HG03159 (cell line): ENCODE data around the gene STK25.
A peak's percentile ranks its signal among the peaks of the same experiment; 100 is the strongest.

ENCODE experiments used
- ATAC-seq: cut with Tn5 transposase; IDR thresholded peaks from one replicate; pipeline ENCODE4 v1.9.1; 2021; ENCODE audit warnings: mild to moderate bottlenecking, moderate library complexity; ENCODE audit not compliant: unreplicated experiment

Gene STK25

DNA sequence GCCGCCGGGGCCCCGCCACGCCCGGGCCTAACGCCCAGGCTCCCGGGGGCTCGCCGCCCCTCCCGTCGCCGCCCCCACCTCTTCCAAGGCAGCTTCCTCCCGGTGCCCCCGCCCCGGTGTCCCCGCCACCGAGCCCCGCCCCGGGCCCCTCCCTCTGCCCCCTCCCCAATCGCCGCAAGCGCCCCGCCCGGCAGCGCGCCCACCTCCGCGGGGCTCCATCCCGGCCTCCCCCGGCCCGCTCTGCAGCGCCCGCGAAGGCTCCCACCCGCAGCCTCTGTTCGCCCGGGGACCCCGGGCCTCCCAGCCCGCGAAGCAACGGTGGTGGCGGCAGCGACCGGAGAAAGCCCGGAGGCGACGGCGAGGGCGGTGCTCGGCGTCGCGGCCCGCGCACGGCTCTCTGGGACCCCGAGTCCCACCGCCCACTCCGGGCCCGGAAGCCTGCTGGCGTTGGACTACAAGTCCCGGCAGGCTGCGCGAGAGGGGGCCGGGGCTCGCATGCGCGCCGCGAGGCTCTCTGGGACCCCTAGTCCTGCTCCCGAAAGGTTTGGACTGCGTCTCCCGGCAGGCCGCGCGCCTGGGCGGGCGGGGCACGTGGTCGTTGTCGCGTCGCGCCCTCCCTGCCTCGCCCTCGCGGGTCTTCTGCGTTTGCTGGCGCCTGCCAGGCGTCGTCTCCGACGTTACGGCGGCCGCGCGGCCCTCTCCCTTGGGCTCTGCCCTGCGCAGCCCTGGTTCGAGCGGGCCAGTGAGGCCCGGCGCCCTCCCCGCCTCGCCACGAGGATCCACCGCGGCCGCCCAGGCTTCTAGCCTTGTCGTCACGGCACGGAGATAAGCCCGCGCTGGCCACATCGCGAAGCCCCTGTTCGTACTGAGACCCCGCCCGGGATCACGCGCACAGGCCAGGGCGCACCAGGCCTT lies at the start of gene STK25:
TSS of gene STK25 (minus strand) at position 345 of the 915 bp plus-strand sequence. CDS start 549 bp downstream, outside the sequence.
- peak; percentile 88 for ATAC-seq

DNA sequence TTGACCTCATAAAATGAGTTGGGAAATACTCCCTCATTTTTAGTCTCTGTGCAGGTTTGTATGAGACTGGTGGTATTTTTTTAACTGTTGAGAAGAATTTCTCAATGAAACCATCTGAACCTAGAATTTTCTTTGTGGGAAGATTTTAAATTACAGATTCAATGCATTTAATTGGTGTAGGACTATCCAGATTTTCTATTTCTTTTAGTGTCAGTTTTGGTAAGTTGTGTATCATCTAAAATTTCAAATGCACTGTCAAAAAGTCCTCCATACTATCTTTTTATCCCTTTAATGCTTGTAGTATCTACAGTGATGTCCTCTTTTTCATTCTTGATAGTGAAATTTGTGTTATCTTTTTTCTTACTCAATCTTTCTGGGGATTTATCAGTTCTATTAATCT lies 48.4 kb upstream of the STK25 start:
- ATAC-seq = no peak

DNA sequence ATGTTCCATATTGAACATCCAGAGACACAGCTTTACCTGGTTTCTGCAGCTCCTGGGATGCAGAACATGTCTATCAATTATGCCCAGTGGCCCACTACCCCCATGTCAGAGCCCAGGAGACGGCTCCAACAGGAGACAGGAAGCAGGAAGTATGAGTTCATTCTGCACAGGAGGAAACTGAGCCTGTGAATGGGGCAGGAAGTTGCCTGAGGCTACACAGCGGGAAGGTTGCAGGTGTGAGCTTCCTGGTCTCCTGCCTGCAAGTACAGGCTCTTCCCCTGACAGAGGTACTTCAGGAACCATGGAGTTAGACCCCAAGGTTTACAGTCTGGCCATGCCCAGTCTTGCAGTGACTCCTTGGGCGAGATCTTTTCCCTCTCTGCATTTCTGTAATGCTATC lies 47.3 kb upstream of the STK25 start:
- no peak for ATAC-seq

DNA sequence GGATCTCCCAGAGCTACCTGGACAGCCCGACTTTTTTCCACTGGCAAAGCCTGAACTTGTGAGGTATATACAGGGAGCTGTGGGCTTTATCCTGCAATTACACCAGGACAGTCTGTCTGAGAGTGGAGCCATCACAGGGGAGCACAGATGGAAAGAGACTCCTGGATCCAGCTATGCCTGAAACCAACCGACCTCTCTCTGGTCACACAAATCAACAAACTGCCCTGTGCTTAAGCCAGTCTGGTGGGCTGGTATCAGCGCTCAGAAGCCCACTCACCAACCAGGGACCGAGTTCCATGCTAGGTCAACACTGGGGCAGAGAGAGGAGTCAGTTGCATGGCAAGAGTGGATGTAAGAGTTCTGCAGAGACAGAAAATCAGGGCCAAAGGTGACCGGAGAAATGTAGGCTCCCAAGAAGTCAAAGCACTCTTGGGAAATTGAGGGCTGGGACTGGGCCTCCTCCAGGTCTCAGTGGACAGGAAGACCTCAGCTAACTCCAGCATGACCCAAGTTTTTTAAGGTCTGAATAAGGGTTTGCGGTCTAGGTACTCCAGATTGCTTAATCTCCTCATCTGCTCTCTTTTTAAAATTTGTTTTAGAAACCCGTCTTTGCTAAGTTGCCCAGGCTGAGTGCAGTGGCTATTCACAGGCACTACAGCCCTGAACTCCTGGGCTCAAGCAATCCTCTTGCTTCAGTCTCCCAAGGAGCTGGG lies 46.4 kb upstream of the STK25 start:
- ATAC-seq = no peak

DNA sequence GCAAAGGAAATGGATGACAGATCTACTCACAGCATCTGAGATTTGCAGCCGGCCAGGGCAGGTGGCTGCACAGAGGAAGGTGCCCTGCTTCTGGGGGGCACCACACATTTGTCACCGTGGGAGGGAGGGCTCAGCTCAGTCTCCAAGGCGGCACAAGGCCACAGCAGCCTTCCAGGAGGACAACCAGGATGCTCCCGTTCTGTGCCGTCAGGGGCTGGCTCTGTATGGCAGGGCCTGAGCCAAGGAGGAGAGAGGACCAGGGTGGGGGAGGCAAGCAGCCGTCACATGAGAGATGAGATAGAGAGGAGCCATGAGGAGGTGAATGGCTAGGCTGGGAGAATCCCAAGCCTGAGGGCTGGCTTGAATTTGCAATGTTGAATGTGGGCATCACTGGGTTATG lies 45.6 kb upstream of the STK25 start:
- no peak for ATAC-seq

DNA sequence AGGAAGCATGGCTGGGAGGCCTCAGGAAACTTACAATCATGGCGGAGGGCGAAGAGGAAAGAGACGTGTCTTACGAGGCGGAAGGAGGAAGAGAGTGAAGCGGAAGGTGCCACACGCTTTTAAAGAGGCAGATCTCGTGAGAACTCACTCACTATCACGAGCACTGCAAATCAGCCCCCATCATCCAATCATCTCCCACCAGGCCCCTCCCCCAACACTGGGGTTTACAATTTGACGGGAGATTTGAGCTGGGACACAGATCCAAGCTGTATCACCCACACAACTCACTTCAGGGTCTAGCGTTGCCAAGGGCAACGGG lies 45.1 kb upstream of the STK25 start:
- no peak for ATAC-seq

DNA sequence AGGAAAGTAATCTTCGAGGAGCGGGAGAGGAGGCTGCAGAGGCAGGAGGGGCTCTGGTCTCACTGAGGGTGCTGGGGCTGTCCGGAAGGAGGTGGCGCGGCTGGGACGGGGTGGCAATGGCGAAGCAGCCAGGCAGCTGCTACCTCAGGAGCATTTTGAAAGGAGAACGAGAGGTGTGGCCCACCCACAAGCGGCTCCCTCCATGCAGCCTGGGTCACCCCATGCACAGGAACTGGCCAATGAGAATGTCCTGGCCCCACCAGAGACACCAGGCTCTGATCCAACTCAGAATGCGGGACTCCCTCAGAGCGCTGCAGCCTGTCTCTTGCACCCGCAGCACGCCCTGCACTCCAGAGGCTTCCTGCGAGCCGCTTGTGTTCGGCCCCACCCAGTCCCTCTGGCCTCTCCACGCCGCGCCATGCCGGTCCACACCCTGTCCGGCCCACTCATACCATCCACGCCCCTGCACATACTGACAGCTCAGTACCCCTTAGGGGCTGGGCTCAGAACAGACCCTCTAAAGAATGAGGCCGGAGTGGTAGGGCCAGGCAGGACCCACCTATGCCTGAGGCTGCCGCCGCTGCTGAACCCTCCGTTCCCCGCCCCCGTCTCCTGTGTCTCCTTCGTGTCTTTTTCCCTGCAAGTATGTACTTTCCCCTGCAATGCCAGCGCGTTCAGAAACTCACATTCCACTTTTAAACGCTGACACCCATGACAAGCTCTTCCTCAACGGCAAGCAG lies 43.8 kb upstream of the STK25 start:
- ATAC-seq = no peak

DNA sequence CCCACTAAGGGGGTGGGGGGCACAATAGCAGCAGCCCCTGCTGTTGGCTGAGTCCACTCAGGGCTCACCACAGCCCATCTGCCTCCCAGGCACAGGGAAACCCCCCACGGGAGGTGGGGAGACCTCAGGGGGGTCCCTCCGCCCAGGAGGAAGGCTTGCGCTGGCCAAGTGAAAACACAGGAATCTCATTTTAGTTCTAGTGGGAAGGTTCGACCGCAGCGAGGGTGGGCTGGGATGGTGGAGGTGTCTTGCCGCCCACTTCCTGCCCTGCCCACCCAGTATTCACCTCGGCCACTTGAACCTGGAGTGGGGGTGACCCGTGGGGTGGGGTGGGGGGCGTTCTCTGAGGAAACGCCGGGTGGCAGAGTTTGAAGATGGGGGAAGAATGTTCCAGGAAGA lies 43.2 kb upstream of the STK25 start:
- ATAC-seq = no peak

DNA sequence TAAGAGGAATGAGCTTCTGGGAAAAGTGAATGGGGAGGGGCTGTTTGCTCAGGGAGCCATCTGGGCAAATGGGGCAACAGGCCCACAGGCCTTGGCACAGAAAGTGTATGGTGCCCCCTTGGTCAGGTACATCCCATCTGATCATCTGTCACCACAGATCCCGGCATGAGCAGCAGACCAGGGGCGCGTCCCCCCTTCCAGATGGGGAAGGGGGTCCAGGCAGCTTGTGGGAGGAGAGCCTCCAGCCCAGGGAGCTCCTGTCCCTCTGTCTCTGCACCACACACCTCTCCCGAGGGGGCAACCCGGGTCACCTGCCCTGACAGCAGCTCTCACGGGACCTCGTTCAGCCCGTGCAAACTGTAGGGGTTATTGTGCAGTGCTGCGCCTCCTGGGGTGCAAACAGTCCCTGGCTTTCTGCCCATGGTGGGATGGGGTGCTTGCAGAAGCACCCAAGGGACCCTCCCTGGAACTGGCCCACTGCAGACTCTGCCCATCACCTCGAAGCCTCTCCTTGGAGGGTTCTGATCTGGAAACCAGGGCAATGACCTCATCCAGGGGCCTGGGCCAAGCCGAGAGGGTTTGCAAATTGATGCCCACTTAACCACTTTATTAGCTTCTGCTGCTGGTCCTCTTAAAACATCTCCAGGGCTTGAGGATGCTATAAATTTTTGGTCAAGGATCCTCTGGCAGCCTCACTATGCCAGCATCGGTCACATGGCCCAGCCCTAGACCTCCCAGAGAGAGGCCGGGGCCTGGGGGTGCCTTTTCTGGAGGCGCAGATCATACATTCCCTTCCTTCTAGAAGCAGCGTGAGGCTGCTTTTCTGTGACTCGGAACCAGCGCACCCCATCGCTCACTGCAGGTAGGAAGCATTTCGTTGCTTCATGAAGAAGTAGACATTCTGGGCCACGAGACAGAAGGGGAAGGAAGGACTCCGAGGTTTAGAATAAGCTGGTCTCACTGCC lies 42.5 kb upstream of the STK25 start:
- ATAC-seq = no peak

DNA sequence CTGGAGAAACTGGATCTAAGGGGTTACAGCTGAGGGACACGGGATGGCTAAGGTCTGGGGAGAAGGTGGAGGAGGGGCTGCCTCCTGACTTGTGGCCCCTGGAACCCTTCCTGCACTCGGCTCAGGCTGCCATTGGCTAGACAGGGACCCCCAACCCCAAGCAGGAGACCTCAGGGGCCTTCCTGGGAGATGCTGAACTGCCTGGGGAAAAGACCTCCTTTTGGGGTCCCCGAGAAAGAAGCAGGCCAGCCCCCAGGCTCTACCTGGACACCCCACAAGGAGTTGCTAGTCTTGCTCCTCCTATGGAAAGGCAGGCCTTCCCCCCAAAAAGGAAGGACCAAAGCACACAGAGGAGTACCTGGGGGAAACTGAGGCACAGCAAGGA lies 40.1 kb upstream of the STK25 start:
- ATAC-seq = no peak

DNA sequence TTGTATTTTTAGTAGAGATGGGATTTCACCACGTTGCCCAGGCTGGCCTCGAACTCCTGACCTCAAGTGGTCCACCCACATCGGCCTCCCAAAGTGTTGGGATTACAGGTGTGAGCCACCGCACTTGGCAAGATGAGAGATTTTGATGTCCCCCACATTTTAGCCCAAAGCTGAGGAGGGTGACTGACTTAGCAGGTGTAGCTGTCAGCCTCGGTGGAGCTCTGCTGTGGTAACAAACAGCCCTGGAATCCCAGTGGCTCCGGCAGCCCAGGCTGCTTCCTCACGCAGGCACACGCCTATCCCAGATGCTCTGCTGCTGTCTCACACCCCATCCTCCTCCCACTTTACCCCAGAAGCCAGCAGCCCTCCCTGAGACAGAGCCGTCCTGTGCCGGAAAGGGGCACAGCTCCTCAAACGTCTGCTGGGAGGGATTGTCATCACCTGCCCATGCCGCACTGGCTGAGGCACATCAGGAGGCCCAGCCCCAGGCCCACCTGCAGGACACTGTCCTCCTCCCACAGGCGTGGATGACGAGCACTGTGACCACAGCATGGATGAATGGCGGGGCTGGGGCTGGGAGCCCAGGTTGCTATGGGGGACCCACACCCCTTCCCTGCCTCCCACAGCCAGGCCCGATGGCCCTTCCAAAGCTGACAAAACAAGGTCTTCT lies 39.5 kb upstream of the STK25 start:
- no peak for ATAC-seq

DNA sequence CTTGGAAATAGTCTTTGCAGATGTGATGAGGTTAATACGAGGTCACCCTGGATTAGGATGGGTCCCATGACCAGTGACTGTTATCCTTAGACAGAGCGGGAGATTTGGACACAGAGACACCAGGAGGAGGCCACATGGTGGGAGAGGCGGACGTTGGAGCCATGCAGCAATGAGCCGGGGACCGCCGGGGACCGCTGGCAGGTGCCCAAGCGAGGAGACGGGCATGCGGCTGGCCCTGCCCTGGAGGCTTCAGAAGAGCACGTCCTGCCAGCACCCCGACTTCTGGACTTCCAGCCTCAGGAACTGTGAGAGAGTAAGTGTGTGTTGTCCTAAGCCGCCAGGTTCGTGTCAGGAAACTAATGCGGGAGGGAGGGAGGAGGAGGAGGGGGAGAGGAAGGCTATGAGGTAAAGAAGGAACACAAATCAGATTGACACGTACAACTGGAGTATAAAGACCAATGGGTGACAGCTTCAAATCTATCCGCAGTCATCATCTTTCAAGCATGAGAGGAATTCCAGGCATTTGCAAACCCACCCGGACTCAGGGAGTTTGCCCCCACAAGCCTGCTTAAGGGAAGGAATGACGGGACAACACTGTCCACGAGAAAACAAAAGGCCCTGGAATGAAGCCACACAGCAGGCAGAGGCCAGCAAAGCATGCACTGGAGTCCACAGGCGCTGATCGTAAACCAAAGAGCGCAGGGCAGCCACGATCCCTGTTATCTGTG lies 38.6 kb upstream of the STK25 start:
- no peak for ATAC-seq

DNA sequence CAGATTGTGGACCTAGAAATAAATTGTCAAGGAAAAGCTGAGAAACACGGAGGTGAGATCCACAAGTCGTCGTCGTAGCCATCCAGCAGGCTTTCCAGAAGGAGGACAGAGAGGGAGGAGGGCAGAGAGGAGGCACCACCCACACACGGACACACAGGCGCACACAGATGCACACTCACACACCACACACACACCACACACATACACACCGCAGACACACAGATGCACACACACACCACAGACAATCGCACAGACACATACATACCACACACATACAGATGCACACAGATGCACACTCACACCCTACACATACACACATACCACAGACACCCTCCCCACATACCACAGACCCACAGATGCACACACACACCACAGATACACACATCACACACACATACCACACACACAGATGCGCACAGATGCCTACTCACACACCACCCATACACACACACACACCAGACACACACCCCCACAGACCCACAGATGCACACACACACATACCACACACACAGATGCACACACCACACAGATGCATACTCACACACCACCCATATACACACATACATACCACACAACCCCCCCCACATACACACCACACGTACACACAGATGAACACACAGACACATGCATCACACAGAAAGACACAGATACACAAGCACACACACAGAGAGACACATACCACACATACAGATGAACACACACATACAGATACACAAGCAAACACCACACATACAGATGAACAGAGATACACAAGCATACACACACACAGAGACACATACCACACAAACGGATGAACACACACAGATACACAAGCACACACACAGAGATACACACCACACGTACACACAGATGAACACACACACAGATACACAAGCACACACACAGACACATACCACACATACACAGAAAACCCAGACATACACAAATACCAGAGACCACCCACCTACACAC lies 37.4 kb upstream of the STK25 start:
- ATAC-seq = no peak

DNA sequence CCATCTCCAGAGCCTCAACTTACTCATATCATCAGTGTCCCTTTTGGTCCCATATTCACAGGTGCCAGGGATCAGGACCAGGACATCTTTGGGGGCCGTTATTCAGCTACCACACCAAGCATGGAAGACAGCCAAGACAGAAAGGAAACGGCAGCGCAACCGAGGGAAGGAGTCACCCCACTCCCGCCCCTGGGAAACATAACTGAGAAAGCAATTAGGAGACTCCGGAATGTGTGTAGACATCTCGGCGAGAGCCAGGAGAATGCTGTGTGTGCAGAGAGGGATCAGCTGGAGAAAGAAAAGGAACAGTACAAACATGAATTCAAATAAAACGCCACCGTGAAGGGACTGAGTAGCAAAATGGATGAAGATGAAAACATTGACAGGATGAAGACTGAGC lies 36.7 kb upstream of the STK25 start:
- ATAC-seq = no peak

DNA sequence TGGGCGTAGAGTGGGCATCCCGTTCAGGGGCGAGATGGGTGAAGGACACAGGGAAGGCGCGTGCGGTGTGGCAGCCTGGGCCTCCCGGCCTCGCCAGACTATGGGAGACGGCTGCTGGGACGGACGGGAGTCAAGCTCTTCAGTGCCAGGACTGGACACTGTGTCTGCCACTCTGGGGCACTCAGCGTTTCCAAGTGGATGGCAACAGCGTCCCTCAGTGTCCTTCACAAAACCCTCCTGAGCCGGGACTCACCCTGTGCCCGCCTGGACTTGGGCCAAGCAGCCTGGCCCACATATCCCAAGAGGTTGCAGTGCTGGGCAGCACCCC lies 33.9 kb upstream of the STK25 start:
- no peak for ATAC-seq

DNA sequence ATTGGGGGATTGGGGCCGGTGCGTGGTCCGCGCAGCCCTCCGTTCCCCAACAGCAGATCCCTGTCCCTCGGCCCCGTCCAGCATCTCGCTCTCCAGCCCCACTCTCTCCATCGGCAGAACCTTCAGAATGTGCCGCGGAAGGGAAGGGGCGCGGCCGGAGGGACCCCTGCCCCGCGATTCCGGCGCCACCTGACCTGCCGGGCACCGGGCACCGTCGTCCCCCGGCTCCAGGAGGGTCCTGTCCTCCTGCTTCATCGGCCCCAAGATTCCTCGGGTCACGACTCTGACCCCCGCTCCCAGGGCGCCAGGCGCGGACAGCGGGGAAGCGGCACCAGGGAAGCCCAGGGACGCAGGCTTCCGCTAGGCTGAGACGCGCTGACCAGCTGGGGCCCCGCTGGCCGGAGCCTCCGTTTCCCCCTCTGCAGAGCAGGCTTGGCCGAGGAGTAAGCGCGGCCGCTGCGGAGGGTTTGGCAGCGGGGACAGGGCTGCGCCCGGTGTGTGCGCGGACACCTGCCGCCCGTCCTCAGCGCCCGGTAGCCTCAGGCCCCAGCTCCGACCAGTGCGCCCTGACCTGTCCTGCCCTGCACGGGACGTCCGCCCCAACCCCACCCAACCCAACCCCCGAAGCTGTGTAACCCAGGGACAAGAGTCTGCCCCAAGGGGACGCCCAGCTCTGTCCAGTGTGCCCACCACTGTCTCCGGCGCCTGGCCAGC lies 33.3 kb upstream of the STK25 start:
- no peak for ATAC-seq

DNA sequence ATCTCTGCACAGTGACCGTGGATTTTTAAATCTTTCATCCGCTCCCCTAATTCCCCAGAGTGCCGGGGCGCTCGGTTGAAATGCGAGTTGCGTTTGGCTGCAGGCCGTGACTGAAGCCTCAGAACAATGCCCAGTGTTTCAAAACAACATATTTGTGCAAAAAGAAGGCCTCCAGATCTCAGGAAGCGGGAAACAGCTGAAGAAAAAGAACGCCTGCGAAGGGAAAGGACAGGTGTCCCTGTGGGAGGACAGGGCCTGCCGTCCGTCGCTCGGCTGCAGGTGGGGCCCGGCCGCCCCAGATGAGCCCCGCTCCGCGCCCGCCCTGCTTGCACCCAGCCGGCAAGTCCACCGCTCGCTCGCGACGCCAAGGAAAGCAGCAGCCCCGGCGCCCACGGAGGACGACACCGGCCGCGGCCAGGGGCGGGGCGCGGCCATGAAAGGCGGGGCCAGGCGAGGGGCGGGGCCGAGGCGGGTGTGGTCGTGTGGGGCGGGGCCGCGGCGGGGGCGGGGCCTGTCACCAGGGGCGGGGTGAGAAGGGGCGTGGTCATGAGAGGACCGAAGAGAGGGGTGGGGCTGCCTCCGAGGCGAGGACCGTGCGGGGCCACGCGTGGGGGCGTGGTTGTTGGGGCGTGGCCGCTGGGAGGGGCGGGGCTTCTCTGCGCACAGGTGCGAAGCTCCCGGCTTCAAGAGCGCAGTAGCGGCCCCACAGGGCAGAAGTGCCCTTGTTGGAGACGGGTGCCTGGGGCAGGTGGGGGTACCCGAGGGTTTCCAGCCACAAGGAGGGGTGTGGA lies 32.6 kb upstream of the STK25 start:
- ATAC-seq = no peak
